Measurements from ENCODE around the gene PPP1R9B. TPM values are rescaled to one million over a fixed set of nuclear protein-coding genes. Genes with fewer than 3 reads are reported as not detected.
A peak's percentile ranks its signal among the peaks of the same experiment; 100 is the strongest.

The PPP1R9B gene
- total and polyA plus RNA-seq, 2 of the 8 experiments (the other 6 are each of a cell fraction or from before 2014, with no cell fraction given), result 5.2 to 13.1 TPM

DNA sequence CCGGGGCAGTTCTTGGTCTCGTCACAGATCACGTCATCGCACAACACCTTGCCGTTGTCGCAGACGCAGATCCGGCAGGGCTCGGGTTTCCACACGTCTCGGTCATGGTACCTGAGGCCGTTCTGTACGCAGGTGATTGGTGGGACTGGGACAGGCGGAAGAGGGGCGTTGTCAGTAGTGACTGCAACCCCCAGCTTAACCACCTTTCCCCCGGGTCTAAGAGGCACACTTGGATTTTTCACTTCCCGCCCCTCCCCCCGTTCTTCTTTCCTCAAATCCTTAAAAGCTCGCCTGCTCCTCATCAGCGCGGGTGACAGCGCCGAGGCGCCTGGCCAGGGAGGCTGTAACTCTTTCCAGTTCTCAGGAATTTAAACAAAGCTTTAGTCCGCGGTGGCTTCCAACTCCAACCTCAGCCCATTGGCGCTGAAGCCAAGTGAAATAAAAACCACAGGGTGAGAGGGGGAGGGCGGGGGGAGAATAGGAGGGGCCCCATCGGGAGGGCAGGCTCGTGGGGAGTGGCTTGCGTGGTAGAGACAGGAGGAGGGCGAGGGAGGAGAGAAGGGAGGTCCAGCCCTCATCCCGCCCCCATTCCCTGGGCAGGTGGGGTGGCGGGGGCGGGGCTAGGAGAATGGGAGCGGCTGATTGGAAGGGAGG, 49.5 kb upstream of the PPP1R9B start (continued):
- TF ChIP-seq HDAC2 (IDR thresholded peaks at IDR 0.05; ENCODE audit: borderline replicate concordance in 1 of 2, low read depth in 2 of 2, low read length in 2 of 2), result 0 out of 4 replicates have a peak, but pooled peaks of 1 of the 2 experiments have one; percentile 31
